ENCODE measurements around the gene PSMB8. TPM values are rescaled to one million over a fixed set of nuclear protein-coding genes. Genes with fewer than 3 reads are reported as not detected.

The PSMB8 gene
- total RNA-seq, 3 donors from 2014 or later (not counting 1 experiment from before 2014, with no cell fraction given), result 160 to 170 (median 161) TPM

DNA sequence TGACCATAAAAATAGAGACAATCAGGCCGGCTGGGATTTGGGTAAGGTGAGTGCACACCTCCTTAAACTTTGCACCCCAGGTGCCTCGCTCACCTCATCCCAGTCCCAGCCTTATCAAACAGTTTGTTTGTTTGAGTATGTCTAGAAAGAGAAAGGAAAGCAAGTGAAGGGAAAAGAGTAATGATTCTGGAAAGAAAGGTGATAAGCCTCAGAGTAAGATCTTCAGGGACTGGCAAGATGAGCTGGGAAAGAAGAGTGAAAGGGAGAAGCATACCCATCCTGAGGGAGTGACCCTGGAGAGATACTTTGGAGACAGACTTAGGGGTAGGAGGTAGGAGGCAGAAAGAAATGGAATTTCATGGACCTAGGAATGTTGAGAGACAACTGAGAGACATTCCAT is 7.0 kb downstream of the PSMB8 start:
- DNase-seq (no peak), ATAC-seq (no peak)
- H3K36me3 Mint-ChIP-seq, result peaks cover 36% of the 10 kb centered on the region
- H3K4me1 Mint-ChIP-seq, result peaks cover 60 to 77% of the 10 kb centered on the region in 2 donors
- TF ChIP-seq, protein P1, sequence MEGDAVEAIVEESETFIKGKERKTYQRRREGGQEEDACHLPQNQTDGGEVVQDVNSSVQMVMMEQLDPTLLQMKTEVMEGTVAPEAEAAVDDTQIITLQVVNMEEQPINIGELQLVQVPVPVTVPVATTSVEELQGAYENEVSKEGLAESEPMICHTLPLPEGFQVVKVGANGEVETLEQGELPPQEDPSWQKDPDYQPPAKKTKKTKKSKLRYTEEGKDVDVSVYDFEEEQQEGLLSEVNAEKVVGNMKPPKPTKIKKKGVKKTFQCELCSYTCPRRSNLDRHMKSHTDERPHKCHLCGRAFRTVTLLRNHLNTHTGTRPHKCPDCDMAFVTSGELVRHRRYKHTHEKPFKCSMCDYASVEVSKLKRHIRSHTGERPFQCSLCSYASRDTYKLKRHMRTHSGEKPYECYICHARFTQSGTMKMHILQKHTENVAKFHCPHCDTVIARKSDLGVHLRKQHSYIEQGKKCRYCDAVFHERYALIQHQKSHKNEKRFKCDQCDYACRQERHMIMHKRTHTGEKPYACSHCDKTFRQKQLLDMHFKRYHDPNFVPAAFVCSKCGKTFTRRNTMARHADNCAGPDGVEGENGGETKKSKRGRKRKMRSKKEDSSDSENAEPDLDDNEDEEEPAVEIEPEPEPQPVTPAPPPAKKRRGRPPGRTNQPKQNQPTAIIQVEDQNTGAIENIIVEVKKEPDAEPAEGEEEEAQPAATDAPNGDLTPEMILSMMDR (IDR thresholded peaks at IDR 0.05), result no peak
- Histone ChIP-seq H3K27ac (ENCODE audit: low read length) (no peak overlapping the region), H3K9me3 (ENCODE audit: control insufficient read depth, insufficient read depth, low read length) (no peaks in the 10 kb centered on the region), H3K4me3 (ENCODE audit: low read length) (no peak overlapping the region), H3K4me1 (ENCODE audit: control insufficient read depth, insufficient read depth, low read length) (peaks cover 35% of the 10 kb centered on the region), H3K27me3 (ENCODE audit: control insufficient read depth, insufficient read depth, low read length) (no peaks in the 10 kb centered on the region), H3K36me3 (ENCODE audit: control insufficient read depth, insufficient read depth, low read length) (peaks cover 73% of the 10 kb centered on the region)
- peak overlapping the region; percentile 95 for H3K4me3 Mint-ChIP-seq
- peak overlapping the region; percentile 96 to 100 for H3K27ac Mint-ChIP-seq
- WGBS (ENCODE audit: insufficient coverage), result no CpG with 5 or more reads among the region's 2 CpGs
- intact Hi-C loops (cut with micrococcal nuclease), result no loop called here
- no peaks in the 10 kb centered on the region for H3K9me3 Mint-ChIP-seq
- no peaks in the 10 kb centered on the region for H3K27me3 Mint-ChIP-seq (ENCODE audit: low read depth in 2 of 2)

DNA sequence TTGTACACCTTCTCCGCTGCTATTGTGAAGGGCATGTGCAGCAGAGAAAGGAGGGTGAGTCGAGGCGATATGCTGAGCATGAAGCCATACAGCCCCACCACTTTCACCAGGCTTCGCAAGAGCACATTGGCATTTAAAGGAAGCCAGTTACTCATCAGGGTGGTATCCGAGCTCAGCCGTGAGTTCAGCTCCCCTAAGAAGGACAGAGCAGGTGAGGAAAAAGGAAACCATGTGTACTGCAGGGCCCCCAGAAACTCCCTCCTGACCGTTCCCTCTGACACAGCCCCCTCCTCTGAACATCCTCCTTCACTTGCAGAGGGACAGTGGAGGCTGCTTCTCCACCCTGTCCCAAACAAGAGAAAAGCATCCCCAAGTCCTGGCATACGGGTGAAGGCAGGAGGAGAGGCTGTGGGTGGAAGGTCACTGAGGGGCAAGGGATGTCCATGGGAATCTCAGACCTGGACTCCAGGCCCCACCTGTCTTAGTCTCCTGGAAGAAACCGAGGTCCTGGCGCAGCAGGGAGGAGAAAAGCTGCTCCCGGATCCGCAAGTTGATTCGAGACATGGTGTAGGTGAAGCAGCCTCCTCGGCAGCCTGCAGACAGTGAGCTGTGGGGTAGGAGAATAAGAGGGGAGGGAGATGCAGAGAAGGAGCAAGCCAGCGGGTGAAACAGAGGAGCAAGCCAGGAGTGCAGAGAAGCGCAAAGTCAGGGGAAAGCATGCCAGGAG is 8.5 kb downstream of the PSMB8 start:
- peaks cover 21% of the 10 kb centered on the region for H3K4me1 ChIP-seq (ENCODE audit: control insufficient read depth, insufficient read depth, low read length)
- ATAC-seq (no peak), DNase-seq (no peak)
- Mint-ChIP-seq H3K4me3 (no peak overlapping the region), H3K27me3 (ENCODE audit: low read depth in 2 of 2) (no peaks in the 10 kb centered on the region), H3K27ac (peak overlapping the region in 1 of 2 donors; percentile 31), H3K4me1 (peaks cover 46 to 61% of the 10 kb centered on the region in 2 donors), H3K9me3 (no peaks in the 10 kb centered on the region), H3K36me3 (peaks cover 37% of the 10 kb centered on the region)
- no peaks in the 10 kb centered on the region for H3K9me3 ChIP-seq (ENCODE audit: control insufficient read depth, insufficient read depth, low read length)
- intact Hi-C loops (cut with micrococcal nuclease), result no loop called here
- H3K36me3 ChIP-seq (ENCODE audit: control insufficient read depth, insufficient read depth, low read length), result peaks cover 73% of the 10 kb centered on the region
- no peak overlapping the region for H3K27ac ChIP-seq (ENCODE audit: low read length)
- H3K27me3 ChIP-seq (ENCODE audit: control insufficient read depth, insufficient read depth, low read length), result no peaks in the 10 kb centered on the region
- no peak overlapping the region for H3K4me3 ChIP-seq (ENCODE audit: low read length)
- 94% methylated on average over 16 of the region's 16 CpGs for WGBS (ENCODE audit: insufficient coverage)
- TF ChIP-seq, protein P1 (IDR thresholded peaks at IDR 0.05), result no peak

DNA sequence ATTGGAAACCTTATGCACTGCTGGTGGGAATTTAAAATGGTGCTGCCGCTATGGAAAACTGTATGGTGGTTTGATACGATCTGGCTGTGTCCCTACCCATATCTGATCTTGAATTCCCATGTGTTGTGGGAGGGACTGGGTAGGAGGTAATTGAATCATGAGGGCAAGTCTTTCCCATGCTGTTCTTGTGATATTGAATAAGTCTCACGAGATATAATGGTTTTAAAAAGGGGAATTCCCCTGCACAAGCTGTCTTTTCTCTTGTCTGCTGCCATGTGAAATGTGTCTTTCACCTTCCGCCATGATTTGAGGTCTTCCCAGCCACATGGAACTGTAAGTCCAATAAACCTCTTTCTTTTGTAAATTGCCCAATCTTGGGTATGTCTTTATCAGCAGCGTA is 10.2 kb downstream of the PSMB8 start:
- Mint-ChIP-seq H3K36me3 (peaks cover 37% of the 10 kb centered on the region), H3K4me1 (peaks cover 40 to 56% of the 10 kb centered on the region in 2 donors), H3K27me3 (ENCODE audit: low read depth in 2 of 2) (no peaks in the 10 kb centered on the region), H3K27ac (peak overlapping the region; percentile 31 to 47), H3K9me3 (no peaks in the 10 kb centered on the region), H3K4me3 (no peak overlapping the region)
- Histone ChIP-seq H3K4me3 (ENCODE audit: low read length) (no peak overlapping the region), H3K27me3 (ENCODE audit: control insufficient read depth, insufficient read depth, low read length) (no peaks in the 10 kb centered on the region), H3K9me3 (ENCODE audit: control insufficient read depth, insufficient read depth, low read length) (no peaks in the 10 kb centered on the region), H3K27ac (ENCODE audit: low read length) (no peak overlapping the region), H3K36me3 (ENCODE audit: control insufficient read depth, insufficient read depth, low read length) (peaks cover 86% of the 10 kb centered on the region), H3K4me1 (ENCODE audit: control insufficient read depth, insufficient read depth, low read length) (peaks cover 12% of the 10 kb centered on the region)
- intact Hi-C loops (cut with micrococcal nuclease), result no loop called here
- 80% methylated on average over 5 of the region's 5 CpGs for WGBS (ENCODE audit: insufficient coverage)
- no peak for ATAC-seq
- DNase-seq, result no peak
- TF ChIP-seq, protein P1 (IDR thresholded peaks at IDR 0.05), result no peak

DNA sequence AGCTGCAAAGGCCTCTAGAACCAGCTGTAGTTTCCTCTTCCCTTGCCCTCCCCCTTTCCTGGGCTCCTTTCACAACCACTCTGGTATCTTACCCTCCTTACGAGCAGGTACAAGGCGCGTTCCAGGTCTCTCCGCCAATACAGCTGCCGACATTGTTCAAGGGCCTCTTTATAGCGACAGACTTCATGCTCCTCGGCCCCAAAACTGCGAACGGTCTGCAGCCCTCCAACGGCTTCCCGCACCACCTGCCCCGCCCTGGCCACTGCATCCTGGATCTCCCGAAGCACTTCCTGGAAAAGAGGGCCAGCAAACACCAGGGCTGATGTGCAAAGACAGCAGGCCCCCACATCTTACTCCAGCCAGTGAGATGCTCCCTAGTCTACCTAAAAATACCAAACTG is 11.3 kb downstream of the PSMB8 start:
- Histone ChIP-seq H3K36me3 (ENCODE audit: control insufficient read depth, insufficient read depth, low read length) (peaks cover 95% of the 10 kb centered on the region), H3K4me1 (ENCODE audit: control insufficient read depth, insufficient read depth, low read length) (peaks cover 6% of the 10 kb centered on the region), H3K9me3 (ENCODE audit: control insufficient read depth, insufficient read depth, low read length) (no peaks in the 10 kb centered on the region), H3K27me3 (ENCODE audit: control insufficient read depth, insufficient read depth, low read length) (no peaks in the 10 kb centered on the region), H3K4me3 (ENCODE audit: low read length) (no peak overlapping the region), H3K27ac (ENCODE audit: low read length) (no peak overlapping the region)
- intact Hi-C loops (cut with micrococcal nuclease), result no loop called here
- WGBS (ENCODE audit: insufficient coverage), result 94% methylated on average over 13 of the region's 13 CpGs
- peaks cover 36 to 53% of the 10 kb centered on the region in 2 donors for H3K4me1 Mint-ChIP-seq
- H3K9me3 Mint-ChIP-seq, result no peaks in the 10 kb centered on the region
- peaks cover 37% of the 10 kb centered on the region for H3K36me3 Mint-ChIP-seq
- TF ChIP-seq, protein P1 (IDR thresholded peaks at IDR 0.05), result no peak
- DNase-seq (no peak), ATAC-seq (no peak)
- no peaks in the 10 kb centered on the region for H3K27me3 Mint-ChIP-seq (ENCODE audit: low read depth in 2 of 2)
- H3K4me3 Mint-ChIP-seq, result no peak overlapping the region
- H3K27ac Mint-ChIP-seq, result peak overlapping the region; percentile 25 to 47
